ENCODE results near the gene ANKRD18B. TPM values are rescaled to one million over a fixed set of nuclear protein-coding genes. Genes with fewer than 3 reads are reported as not detected.

ANKRD18B gene
- total and polyA plus RNA-seq, 10 of the 15 experiments (the other 5 are each of a cell fraction or from before 2014, with no cell fraction given), result not detected

DNA sequence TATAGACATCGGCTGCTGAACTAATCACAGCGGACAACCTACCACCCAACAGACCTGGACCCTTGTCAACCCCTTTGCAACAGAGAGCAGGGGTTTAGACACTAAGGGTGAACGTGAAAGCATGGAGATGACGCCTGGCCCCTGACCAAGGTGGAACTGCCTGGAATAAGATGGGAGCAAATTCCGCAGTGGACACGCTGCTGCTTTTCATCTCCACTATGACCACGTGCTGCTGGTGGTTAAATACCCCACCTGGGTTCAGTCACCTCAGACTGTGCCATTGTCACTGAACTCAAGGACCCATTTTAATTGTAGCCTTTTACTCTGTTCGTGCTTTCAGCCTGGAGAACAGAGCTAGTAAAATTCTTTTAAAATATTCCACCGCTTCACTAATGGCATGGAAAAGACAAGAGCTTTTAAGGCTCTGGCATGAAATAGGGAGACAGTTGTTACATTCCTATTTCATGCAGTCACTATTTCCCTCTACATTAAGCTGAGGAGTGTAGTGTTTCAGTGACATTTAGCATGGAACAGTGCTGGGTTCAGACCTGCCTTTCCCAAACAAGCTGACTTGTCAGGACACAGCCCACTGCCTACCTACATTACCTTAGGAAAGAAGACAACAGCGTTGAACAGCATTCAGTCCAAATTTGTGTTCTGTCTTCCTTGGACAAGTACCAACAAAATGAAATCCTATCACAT is 96.8 kb downstream of the ANKRD18B start:
- Histone ChIP-seq H2AFZ (ENCODE audit: control insufficient read depth, low read depth, low read length) (no peak overlapping the region), H3K27ac (ENCODE audit: control insufficient read depth, insufficient read depth) (no peak overlapping the region), H3K9ac (ENCODE audit: control insufficient read depth, insufficient read depth, low read length) (no peak overlapping the region), H3K9me3 (replicated peaks; ENCODE audit: control insufficient read depth, insufficient read depth, low read length) (no peaks in the 10 kb centered on the region), H3K36me3 (ENCODE audit: control insufficient read depth in 2 of 2, insufficient read depth in 2 of 2, low read length in 1 of 2) (no peaks in the 10 kb centered on the region), H3K4me3 (no peak overlapping the region), H3K27me3 (replicated peaks in 1 of 2; ENCODE audit: control insufficient read depth in 2 of 2, insufficient read depth in 2 of 2, low read length in 1 of 2) (no peaks in the 10 kb centered on the region; a peak in 1 of 4 replicates), H4K20me1 (ENCODE audit: control insufficient read depth, insufficient read depth) (no peaks in the 10 kb centered on the region), H3K4me1 (ENCODE audit: control insufficient read depth, insufficient read depth, low read length) (no peaks in the 10 kb centered on the region), H3K4me2 (ENCODE audit: control insufficient read depth, insufficient read depth) (no peak overlapping the region), H3K79me2 (ENCODE audit: control insufficient read depth, insufficient read depth, low read length) (no peaks in the 10 kb centered on the region)
- FAIRE-seq (no peak), DNase-seq (ENCODE audit: low read depth, low spot score) (no peak), ATAC-seq (no peak)
- 48% methylated on average over 10 of the region's 10 CpGs for WGBS (ENCODE audit: insufficient coverage, insufficient replicate concordance, low lambda C conversion rate, missing lambda C conversion rate)
- RAD21 ChIA-PET (ENCODE audit: unreplicated experiment), result no interaction called here
- TF ChIP-seq EGR1 (IDR thresholded peaks at IDR 0.05; ENCODE audit: borderline replicate concordance in 1 of 2, low read depth in 2 of 2, low read length in 2 of 2), result no peak
- TF ChIP-seq POU2F2 (IDR thresholded peaks at IDR 0.05; ENCODE audit: borderline replicate concordance, low read depth, low read length), result no peak
- no peak for TF ChIP-seq NFYA (IDR thresholded peaks at IDR 0.05; ENCODE audit: borderline replicate concordance, low read depth, low read length)
- TF ChIP-seq NR2C2 (IDR thresholded peaks at IDR 0.05; ENCODE audit: borderline replicate concordance, control insufficient read depth, insufficient read length, low read depth), result no peak
- no peak for TF ChIP-seq RFX5 (IDR thresholded peaks at IDR 0.05; ENCODE audit: low read depth, low read length)
- TF ChIP-seq PAX5 (IDR thresholded peaks at IDR 0.05; ENCODE audit: borderline replicate concordance, low read depth, low read length), result no peak
- intact Hi-C loops (cut with micrococcal nuclease; ENCODE audit: unreplicated experiment) (no loop called here), in situ Hi-C loops (cut with MboI) (loop anchor here (5.0 kb wide), 1 partner anchor 101 kb away; no protein-coding TSS in a partner anchor)
- BruUV-seq (replicated peaks), result no TSS peak
- POLR2A ChIA-PET, result no interaction called here
- CTCF ChIA-PET, result interaction anchor here (0.6 to 7.0 kb wide), 4 partner anchors 9 to 101 kb away, joined by 4 to 150 read pairs (median 21); no protein-coding TSS in a partner anchor
- SMC1A ChIA-PET (ENCODE audit: uncharacterized antibody, unreplicated experiment), result interaction anchor here (2.6 kb wide), 1 partner anchor 100 kb away, joined by 13 read pairs; no protein-coding TSS in a partner anchor

Small RNAs within 50 kb of the gene (small RNA-seq; reads per million reads assigned to genes)
- gene AL139008.1 (not detected), gene PRSS3P4 (not detected)

Other genes with a start within 250 kb of the ANKRD18B start
- gene NFX1, start 233.7 kb upstream of the ANKRD18B start, total RNA-seq (2014; rRNA removed), result 31.7 and 33.0 TPM in 2 replicates
- gene NFX1, start 233.7 kb upstream of the ANKRD18B start, total RNA-seq (2014; rRNA removed; fragmentation: Illumina TruSeq; extraction: Trizol), result 32.4 and 33.8 TPM in 2 replicates
- gene NFX1, start 233.7 kb upstream of the ANKRD18B start, total RNA-seq (2021), result 32.6 and 37.7 TPM in 2 replicates
- 43.6 and 44.2 TPM in 2 replicates for gene NFX1, start 233.7 kb upstream of the ANKRD18B start, polyA plus RNA-seq (2011; rRNA removed)
- gene NFX1, start 233.7 kb upstream of the ANKRD18B start, polyA plus RNA-seq (2014; fragmentation: Illumina TruSeq; extraction: Trizol), result 44.4 and 46.0 TPM in 2 replicates
- gene NFX1, start 233.7 kb upstream of the ANKRD18B start, polyA plus RNA-seq (2014; fragmentation: Nextera tagmentation; extraction: Ambion mirVana), result 10 to 100 TPM; 11.9 to 18.6 TPM
- 33.0 and 34.6 TPM in 2 replicates for gene NFX1, start 233.7 kb upstream of the ANKRD18B start, polyA plus RNA-seq (2014; rRNA removed)
- gene NFX1, start 233.7 kb upstream of the ANKRD18B start, polyA plus RNA-seq (2016; fragmentation: Nextera tagmentation; extraction: Ambion mirVana), result 10 to 100 TPM; 42.6 to 45.1 TPM
- not detected in 2 replicates for gene AQP7, start 121.7 kb upstream of the ANKRD18B start, total RNA-seq (2014; rRNA removed)
- not detected in 2 replicates for gene AQP7, start 121.7 kb upstream of the ANKRD18B start, total RNA-seq (2014; rRNA removed; fragmentation: Illumina TruSeq; extraction: Trizol)
- gene AQP7, start 121.7 kb upstream of the ANKRD18B start, total RNA-seq (2021), result not detected in 2 replicates
- 0.04 and 0.06 TPM in 2 replicates for gene AQP7, start 121.7 kb upstream of the ANKRD18B start, polyA plus RNA-seq (2011; rRNA removed)
- not detected in 2 replicates for gene AQP7, start 121.7 kb upstream of the ANKRD18B start, polyA plus RNA-seq (2014; fragmentation: Illumina TruSeq; extraction: Trizol)
- under 1 TPM in 1 of 2 experiments, not detected in 1; 0.18 TPM for gene AQP7, start 121.7 kb upstream of the ANKRD18B start, polyA plus RNA-seq (2014; fragmentation: Nextera tagmentation; extraction: Ambion mirVana)
- gene AQP7, start 121.7 kb upstream of the ANKRD18B start, polyA plus RNA-seq (2014; rRNA removed), result 0.04 TPM in 1 of 2 replicates, not detected in the other
- not detected for gene AQP7, start 121.7 kb upstream of the ANKRD18B start, polyA plus RNA-seq (2016; fragmentation: Nextera tagmentation; extraction: Ambion mirVana)
- gene AQP3, start 76.7 kb upstream of the ANKRD18B start, total RNA-seq (2014; rRNA removed), result 3.1 and 6.5 TPM in 2 replicates
- gene AQP3, start 76.7 kb upstream of the ANKRD18B start, total RNA-seq (2014; rRNA removed; fragmentation: Illumina TruSeq; extraction: Trizol), result 2.0 and 3.0 TPM in 2 replicates
- gene AQP3, start 76.7 kb upstream of the ANKRD18B start, total RNA-seq (2021), result 3.4 and 4.8 TPM in 2 replicates
- gene AQP3, start 76.7 kb upstream of the ANKRD18B start, polyA plus RNA-seq (2011; rRNA removed), result 4.1 and 5.5 TPM in 2 replicates
- gene AQP3, start 76.7 kb upstream of the ANKRD18B start, polyA plus RNA-seq (2014; fragmentation: Illumina TruSeq; extraction: Trizol), result 0.95 and 2.6 TPM in 2 replicates
- under 1 TPM; 0.60 to 0.71 TPM for gene AQP3, start 76.7 kb upstream of the ANKRD18B start, polyA plus RNA-seq (2014; fragmentation: Nextera tagmentation; extraction: Ambion mirVana)
- 4.2 and 6.9 TPM in 2 replicates for gene AQP3, start 76.7 kb upstream of the ANKRD18B start, polyA plus RNA-seq (2014; rRNA removed)
- gene AQP3, start 76.7 kb upstream of the ANKRD18B start, polyA plus RNA-seq (2016; fragmentation: Nextera tagmentation; extraction: Ambion mirVana), result 10 to 100 TPM; 11.2 to 11.8 TPM
- 29.4 and 34.0 TPM in 2 replicates for gene NOL6, start 50.3 kb upstream of the ANKRD18B start, total RNA-seq (2014; rRNA removed)
- 18.8 and 20.7 TPM in 2 replicates for gene NOL6, start 50.3 kb upstream of the ANKRD18B start, total RNA-seq (2014; rRNA removed; fragmentation: Illumina TruSeq; extraction: Trizol)
- 51.8 and 53.2 TPM in 2 replicates for gene NOL6, start 50.3 kb upstream of the ANKRD18B start, total RNA-seq (2021)
- gene NOL6, start 50.3 kb upstream of the ANKRD18B start, polyA plus RNA-seq (2011; rRNA removed), result 9.1 and 26.4 TPM in 2 replicates
- gene NOL6, start 50.3 kb upstream of the ANKRD18B start, polyA plus RNA-seq (2014; fragmentation: Illumina TruSeq; extraction: Trizol), result 26.8 and 36.9 TPM in 2 replicates
- 10 to 100 TPM in 1 of 2 experiments, 1 to 10 TPM in 1; 8.3 to 13.2 TPM for gene NOL6, start 50.3 kb upstream of the ANKRD18B start, polyA plus RNA-seq (2014; fragmentation: Nextera tagmentation; extraction: Ambion mirVana)
- gene NOL6, start 50.3 kb upstream of the ANKRD18B start, polyA plus RNA-seq (2014; rRNA removed), result 32.2 and 40.1 TPM in 2 replicates
- 10 to 100 TPM; 40.6 to 47.1 TPM for gene NOL6, start 50.3 kb upstream of the ANKRD18B start, polyA plus RNA-seq (2016; fragmentation: Nextera tagmentation; extraction: Ambion mirVana)

Data from GM12878 (cell line).